ENCODE measurements around the gene LMF2.

- TF ChIP-seq POLR2AphosphoS5 (IDR thresholded peaks at IDR 0.05; ENCODE audit: low read depth, low read length) (peak; percentile 74; the same call in 1 of the 2 replicates), CTCF (IDR thresholded peaks at IDR 0.05) (no peak), YY1 (IDR thresholded peaks at IDR 0.05; ENCODE audit: low read depth) (peak; percentile 95), RXRA (IDR thresholded peaks at IDR 0.05; ENCODE audit: borderline replicate concordance, low read depth) (no peak), REST (IDR thresholded peaks at IDR 0.05; ENCODE audit: low read depth, low read length) (0 out of 2 replicates have a peak, but pooled peaks have one; percentile 56), FOSL2 (IDR thresholded peaks at IDR 0.05; ENCODE audit: borderline replicate concordance, low read depth) (peak; percentile 26; the same call in 1 of the 2 replicates)
These were observed 736 bp upstream of the LMF2 start, which contains the start of gene NCAPH2 for GRCh38 chr22:50507991-50508884.
